K562 treated with DMSO at 1 percent for 48 hours (cell line): Measurements from ENCODE around the gene TMEM203. TPM values are rescaled to one million over a fixed set of nuclear protein-coding genes. Genes with fewer than 3 reads are reported as not detected.

Experiments
- total RNA-seq: library from RNA; unstranded; fragments of 300-600 nt; gene quantifications from 2 replicates; pipeline ENCODE4 v1.2.3, GENCODE V29; 2022; ENCODE audit warnings: low replicate concordance; ENCODE audit errors: extremely low read depth

Gene TMEM203
- total RNA-seq = not detected in 2 replicates

DNA sequence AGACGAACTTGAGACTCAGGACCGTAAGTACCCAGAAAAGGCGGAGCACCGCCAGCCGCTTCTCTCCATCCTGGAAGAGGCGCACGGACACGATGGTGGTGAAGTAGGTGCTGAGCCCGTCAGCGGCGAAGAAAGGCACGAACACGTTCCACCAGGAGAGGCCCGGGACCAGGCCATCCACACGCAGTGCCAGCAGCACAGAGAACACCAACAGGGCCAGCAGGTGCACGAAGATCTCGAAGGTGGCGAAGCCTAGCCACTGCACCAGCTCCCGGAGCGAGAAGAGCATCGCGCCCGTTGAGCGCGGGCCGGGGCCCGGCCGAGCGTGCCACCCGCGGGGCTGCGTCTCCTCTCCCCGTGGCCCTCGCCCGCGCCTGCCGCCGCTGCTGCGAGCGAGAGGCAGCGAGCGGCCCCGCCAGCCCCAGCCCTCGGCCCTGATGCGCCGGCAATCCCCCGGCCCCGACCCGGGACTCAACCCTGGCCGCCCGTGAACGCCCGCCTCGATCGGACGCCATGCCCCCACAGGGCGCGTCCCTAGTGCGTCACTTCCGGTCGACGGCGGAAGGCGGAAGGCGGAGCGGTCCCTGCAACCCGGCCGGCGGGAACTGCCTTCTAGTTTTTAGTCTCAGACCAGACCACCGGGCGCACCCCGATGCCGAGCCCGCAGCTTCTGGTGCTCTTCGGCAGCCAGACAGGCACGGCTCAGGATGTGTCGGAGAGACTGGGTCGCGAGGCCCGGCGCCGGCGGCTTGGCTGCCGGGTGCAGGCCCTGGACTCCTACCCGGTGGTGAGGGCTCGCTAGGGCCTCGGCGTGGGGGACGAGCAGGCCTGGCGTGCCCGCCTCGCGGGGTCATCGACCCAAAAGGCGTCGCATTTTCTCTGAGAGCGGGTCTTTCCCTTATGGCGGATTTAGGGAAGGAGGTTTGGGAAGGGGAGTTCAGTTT lies at the start of gene TMEM203, which contains the start of gene NDOR1:
TMEM203 (minus strand) TSS at position 523 of the 944 bp plus-strand sequence; CDS start at position 289, 234 bp downstream.
NDOR1 (plus strand) TSS at position 575 of the 944 bp plus-strand sequence; CDS start at position 653, 78 bp downstream.

DNA sequence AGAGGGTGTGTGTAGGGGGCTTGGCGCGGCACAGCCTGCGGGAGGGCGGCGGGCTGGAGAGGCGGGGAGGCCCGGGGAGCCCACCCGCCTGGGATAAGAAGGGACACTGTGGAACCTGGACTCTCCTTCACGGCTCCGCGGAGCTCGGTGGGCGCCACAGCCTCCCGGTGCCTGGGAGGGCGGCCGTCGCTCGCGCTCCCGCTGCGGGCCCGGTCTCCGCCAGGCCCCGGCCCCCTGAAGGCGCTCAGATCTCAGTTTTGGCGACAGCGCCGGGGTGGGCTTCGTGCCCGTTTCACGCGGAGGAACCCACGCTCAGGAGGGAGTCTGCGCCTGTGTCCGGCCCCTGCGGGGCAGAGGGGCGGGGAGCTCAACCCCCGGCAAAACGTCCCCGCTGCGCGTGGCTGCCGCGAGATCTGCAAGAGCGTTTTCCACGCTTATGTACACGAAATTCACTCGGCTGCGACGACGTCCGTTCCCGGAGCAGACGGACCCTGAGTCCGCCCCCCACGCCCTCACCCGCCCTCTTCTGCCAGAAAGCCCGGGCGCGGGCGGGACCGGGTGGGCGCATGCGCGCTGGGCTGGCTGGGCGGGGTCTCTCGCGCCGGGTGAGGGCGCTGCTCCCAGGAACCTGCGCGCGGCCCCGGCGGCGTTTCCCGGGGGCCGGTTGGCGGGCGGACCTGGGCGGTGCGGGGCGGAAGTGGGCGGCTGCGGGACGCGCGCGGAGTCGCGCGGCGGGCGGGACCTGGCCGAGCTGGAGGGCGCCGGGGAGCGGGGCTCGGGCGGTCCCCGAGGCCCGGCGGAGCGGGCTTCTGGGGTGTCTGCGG lies 49.4 kb upstream of the TMEM203 start, which contains the start of gene NELFB:
NELFB (plus strand) TSS at position 704 of the 824 bp plus-strand sequence.

DNA sequence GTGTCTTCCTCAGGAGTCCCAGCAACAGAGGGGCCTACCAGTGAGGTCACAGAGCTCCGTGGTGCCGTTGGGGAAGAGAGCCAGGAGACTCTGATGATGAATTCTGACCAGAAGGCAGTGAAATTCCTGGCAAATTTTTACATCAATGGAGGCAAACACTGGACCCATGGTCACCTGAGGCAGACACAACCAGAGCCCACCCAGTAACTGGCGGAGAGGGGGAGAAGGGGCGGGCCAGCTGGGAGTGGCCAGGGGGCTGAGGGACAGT lies 45.7 kb upstream of the TMEM203 start, which contains the start of gene STPG3:
STPG3 (plus strand) TSS at position 93 of the 268 bp plus-strand sequence; CDS start at position 94, 1 bp downstream.

DNA sequence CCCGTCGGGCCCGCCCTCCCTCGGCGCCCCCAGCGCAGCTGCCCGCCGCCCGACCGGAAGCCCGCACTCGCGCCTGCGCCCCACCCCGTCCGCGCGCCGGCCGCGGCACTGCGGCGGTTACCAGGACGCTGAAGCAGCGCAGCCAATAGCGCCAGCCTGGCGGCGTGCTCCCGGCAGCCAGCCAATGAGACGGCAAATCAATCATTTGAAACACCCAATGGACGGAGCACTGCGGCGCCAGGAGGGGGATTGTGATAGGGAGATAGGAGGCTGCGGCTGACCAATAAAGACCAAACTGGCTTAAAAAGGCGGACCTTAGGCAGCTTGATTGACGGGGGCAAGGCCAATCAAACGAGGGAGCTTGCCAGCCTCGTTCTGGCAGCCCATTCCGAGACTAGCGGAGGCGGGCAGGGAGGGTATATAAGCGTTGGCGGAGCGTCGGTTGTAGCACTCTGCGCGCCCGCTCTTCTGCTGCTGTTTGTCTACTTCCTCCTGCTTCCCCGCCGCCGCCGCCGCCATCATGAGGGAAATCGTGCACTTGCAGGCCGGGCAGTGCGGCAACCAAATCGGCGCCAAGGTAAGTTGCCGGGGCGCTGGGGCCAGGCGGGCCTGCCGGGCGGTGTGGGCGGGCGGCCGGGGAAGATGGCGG lies 35.5 kb upstream of the TMEM203 start, which contains the start of gene TUBB4B:
TUBB4B (plus strand) TSS at position 447 of the 649 bp plus-strand sequence; CDS start at position 521, 74 bp downstream.

GRCh38 chr9:137230705-137231371 lies 25.4 kb upstream of the TMEM203 start, which contains the start of gene SLC34A3:
SLC34A3 (plus strand) TSS chr9:137230901; CDS start chr9:137231703, 802 bp downstream.

GRCh38 chr9:137227054-137227852 lies 21.8 kb upstream of the TMEM203 start, which contains the start of gene RNF224:
RNF224 (plus strand) TSS chr9:137227502; CDS start chr9:137228336, 834 bp downstream.

GRCh38 chr9:137224830-137225694 lies 19.6 kb upstream of the TMEM203 start, which contains the start of gene CYSRT1:
CYSRT1 (plus strand) TSS chr9:137225174; CDS start chr9:137225622, 448 bp downstream.

DNA sequence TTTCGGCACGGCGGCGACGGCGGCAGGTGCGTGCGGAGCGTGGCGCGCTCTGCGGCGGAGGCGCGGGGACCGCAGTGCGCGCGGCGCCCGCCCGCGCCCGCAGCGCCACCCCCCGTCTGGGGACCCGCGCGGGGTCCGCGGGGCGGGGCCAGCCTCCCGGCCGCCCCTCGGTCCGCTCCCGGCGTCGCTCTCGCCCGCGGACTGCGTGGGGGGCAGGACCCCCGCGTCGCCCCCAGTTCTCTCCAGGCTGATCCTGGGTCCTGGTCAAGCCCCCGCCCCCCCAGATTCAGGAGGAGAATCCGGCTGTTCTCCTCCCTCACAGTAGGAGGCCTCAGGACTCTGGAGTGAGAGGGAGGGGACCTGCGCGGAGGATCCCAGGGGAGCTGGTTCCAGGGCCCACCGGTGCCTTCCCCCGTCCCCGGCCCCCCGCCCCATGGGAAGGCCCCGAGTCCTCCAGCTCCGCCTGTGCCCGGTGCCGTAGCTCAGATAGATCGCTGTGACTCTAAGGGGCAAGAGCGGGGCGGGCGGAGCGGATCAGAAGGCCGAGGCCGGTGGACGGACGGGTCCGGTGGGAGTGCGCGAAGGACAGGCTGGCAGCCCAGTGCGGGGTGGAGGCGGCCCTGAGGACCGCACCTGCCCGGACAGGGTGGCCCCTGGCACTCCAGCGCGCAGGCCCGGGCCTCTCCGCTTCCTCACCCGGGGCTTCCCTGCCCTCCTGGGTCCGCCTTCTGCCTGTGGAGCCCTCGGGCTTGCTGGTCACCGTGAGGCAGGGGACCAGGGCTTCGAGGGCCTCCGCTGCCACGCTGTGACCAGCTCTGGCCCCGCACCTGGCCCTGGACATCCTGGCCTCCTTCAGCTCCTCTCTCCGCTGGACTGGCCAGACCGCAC lies 17.0 kb upstream of the TMEM203 start, which contains the start of gene RNF208:
RNF208 (minus strand) TSS at position 51 of the 888 bp plus-strand sequence. CDS start 1,028 bp downstream, outside the sequence.

GRCh38 chr9:137200311-137201204 lies 4.9 kb downstream of the TMEM203 start, which contains the start of gene TPRN:
TPRN (minus strand) TSS chr9:137200741; CDS start chr9:137200711, 30 bp downstream.

DNA sequence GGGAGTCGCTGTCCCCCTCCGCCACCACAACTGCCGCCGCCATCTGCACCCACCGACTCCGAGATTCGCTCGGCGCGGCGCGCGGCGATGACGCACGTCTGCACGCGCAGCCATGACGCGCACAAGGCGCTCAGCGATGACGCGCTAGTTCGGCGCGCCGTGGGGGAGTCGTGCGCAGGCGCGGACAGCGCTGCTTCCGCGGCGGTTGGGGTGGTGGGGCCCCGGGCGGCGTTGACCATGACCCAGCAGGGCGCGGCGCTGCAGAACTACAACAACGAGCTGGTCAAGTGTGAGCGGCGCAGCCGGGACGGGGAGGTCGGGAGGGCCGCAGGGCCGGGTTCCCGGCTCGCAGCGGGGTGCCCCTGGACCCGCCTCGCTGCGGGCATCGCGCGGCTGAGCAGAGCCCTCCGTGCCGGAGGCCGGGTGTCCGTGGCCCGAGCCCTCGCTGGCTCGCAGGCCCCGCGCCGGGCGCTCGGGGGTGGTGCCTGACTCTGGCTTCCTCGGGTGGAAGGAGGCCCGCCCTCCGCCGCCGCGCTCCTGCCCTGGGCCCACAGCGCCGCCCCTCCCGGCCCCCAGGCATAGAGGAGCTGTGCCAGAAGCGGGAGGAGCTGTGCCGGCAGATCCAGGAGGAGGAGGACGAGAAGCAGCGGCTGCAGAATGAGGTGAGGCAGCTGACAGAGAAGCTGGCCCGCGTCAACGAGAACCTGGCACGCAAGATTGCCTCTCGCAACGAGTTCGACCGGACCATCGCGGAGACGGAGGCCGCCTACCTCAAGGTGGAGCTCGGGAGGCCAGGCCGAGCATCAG lies 16.8 kb downstream of the TMEM203 start, which contains the start of the genes ANAPC2 and SSNA1:
ANAPC2 (minus strand) TSS at position 71 of the 807 bp plus-strand sequence; CDS start at position 43, 28 bp downstream.
SSNA1 (plus strand) TSS at position 187 of the 807 bp plus-strand sequence; CDS start at position 238, 51 bp downstream.

GRCh38 chr9:137169896-137170358 lies 35.5 kb downstream of the TMEM203 start, which contains the start of gene LRRC26:
LRRC26 (minus strand) TSS chr9:137170051; CDS start chr9:137169943, 108 bp downstream.

